WTC11 (cell line): ENCODE measurements around the gene MKNK2. TPM values are rescaled to one million over a fixed set of nuclear protein-coding genes. Genes with fewer than 3 reads are reported as not detected.

Experiments used
- ATAC-seq: fragments of 200-7000 bp; cut with Tn5 transposase; 2 replicates; pipeline ENCODE4 v1.10.0; 2021; ENCODE audit warnings: mild to moderate bottlenecking, moderate library complexity
- CTCF ChIA-PET: fragments of 300-600 bp; sonication (Branson Sonifier 250); formaldehyde crosslinking; loops from one replicate; lab custom pipeline; 2021; ENCODE audit warnings: antibody characterized with exemption; lab: Charles Lee
- POLR2A ChIA-PET: fragments of 350-600 bp; sonication (Branson Sonifier 250); formaldehyde crosslinking; loops from one replicate; lab custom pipeline; 2021; ENCODE audit warnings: antibody characterized with exemption; lab: Charles Lee
- DNase-seq: peaks from one replicate; pipeline ENCODE4 v3.0.0; 2021; ENCODE audit warnings: low spot score
- H3K27ac Mint-ChIP-seq: 2 replicates; pipeline ENCODE4 v1.8.0; 2021; ENCODE audit warnings: mixed read lengths
- H3K27me3 Mint-ChIP-seq: 2 replicates; pipeline ENCODE4 v1.8.0; 2021; ENCODE audit warnings: low read depth, mild to moderate bottlenecking, moderate library complexity, mixed read lengths
- H3K36me3 Mint-ChIP-seq: 2 replicates; pipeline ENCODE4 v1.8.0; 2021; ENCODE audit warnings: mixed read lengths
- H3K4me1 Mint-ChIP-seq: 2 replicates; pipeline ENCODE4 v1.8.0; 2022; ENCODE audit warnings: mixed read lengths
- H3K4me3 Mint-ChIP-seq: 2 replicates; pipeline ENCODE4 v1.8.0; 2021; ENCODE audit warnings: mild to moderate bottlenecking, moderate library complexity, mixed read lengths
- H3K9me3 Mint-ChIP-seq: 2 replicates; pipeline ENCODE4 v1.8.0; 2021; ENCODE audit warnings: mixed read lengths
- AFF4 ChIP-seq: sonication (generic); formaldehyde crosslinking; IDR thresholded peaks from 2 replicates; pipeline ENCODE4 v1.8.1; 2023; ENCODE audit warnings: mild to moderate bottlenecking, missing genetic modification reagents, borderline replicate concordance
- GABPB1 ChIP-seq: sonication (generic); formaldehyde crosslinking; IDR thresholded peaks from 2 replicates; pipeline ENCODE4 v1.8.1; 2023; ENCODE audit warnings: mild to moderate bottlenecking, missing genetic modification reagents
- HMGA2 ChIP-seq: fragments of 250-450 bp; sonication (Bioruptor Pico); IDR thresholded peaks from 2 replicates; pipeline ENCODE4 v1.4.0; 2021; ENCODE audit warnings: mild to moderate bottlenecking, moderate library complexity
- NFATC4 ChIP-seq: fragments of 250-450 bp; sonication (Bioruptor Pico); IDR thresholded peaks from 2 replicates; pipeline ENCODE4 v1.9.0; 2021; ENCODE audit warnings: mild to moderate bottlenecking
- NR2C2 ChIP-seq: sonication (generic); formaldehyde crosslinking; IDR thresholded peaks from 2 replicates; pipeline ENCODE4 v1.8.0; 2022; ENCODE audit warnings: mild to moderate bottlenecking, missing genetic modification reagents
- TEAD1 ChIP-seq: sonication (generic); formaldehyde crosslinking; IDR thresholded peaks from 2 replicates; pipeline ENCODE4 v1.8.0; 2022; ENCODE audit warnings: mild to moderate bottlenecking, missing genetic modification reagents
- ZBTB21 ChIP-seq: sonication (generic); formaldehyde crosslinking; IDR thresholded peaks from 2 replicates; pipeline ENCODE4 v1.8.1; 2023; ENCODE audit warnings: mild to moderate bottlenecking, missing genetic modification reagents, borderline replicate concordance
- ZNF219 ChIP-seq: sonication (generic); formaldehyde crosslinking; IDR thresholded peaks from 2 replicates; pipeline ENCODE4 v1.8.0; 2023; ENCODE audit warnings: missing genetic modification reagents, mild to moderate bottlenecking, borderline replicate concordance
- ZNF532 ChIP-seq: fragments of 250-450 bp; sonication (Bioruptor Pico); IDR thresholded peaks from 2 replicates; pipeline ENCODE4 v1.9.0; 2021; ENCODE audit warnings: mild to moderate bottlenecking, borderline replicate concordance
- ZNF671 ChIP-seq: fragments of 250-450 bp; sonication (Bioruptor Pico); IDR thresholded peaks from 2 replicates; pipeline ENCODE4 v1.8.0; 2021; ENCODE audit warnings: mild to moderate bottlenecking
- total RNA-seq: library from RNA; stranded (reverse); gene quantifications from 3 replicates; pipeline ENCODE4 v1.2.3, GENCODE V29; 2021
- TF ChIP-seq, protein P1 (sequence below): sonication (generic); formaldehyde crosslinking; conservative IDR thresholded peaks from 2 replicates; pipeline ENCODE4 v1.8.1; 2023; ENCODE audit warnings: mild to moderate bottlenecking, low read depth, missing genetic modification reagents, moderate library complexity

MKNK2 gene
- total RNA-seq, 1 experiment from 2014 or later, result 165 TPM

DNA sequence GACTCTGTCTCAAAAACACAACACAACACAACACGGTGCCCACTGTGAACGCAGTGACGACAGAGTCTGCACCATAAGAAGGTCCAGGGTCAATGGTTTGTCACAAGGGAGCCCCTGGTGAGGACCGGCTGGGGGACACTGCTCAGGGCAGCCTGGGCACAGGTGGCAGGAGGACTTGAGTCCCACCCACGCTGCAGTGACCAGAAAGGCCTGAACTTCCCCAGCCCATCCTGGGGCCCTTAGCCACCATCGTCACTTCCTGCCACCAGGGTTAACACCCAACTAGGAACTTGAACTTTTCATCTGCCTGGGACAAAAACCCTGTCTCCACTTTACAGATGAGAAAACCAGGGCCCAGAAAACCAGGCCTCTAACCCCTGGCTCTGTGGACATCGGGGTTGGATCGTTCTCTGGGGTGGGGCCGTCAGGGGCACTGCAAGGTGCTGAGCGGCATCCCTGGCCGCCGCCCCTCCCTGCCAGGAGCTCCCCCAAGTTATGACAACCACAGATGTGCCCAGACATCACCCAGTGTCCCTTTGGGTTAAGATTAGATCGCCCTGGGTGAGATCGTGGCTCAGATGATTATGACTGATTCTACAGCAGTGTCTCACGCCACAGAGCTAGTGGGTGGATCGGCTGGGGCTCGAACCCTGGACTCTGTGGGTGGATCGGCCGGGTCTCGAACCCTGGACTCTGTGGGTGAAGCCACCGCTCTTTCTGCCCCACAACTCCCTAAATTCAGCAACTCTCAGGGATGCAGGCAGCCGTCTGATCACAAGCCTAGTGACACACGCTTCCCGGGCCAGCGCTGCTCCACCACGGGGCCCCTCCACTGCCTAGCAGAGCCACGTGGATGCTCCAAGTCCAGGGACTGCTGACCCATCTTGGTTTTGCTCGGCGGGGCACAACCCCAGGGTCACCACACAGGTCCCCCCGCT is 31.1 kb upstream of the MKNK2 start:
- ATAC-seq (no peak), DNase-seq (no peak)
- Mint-ChIP-seq H3K9me3 (no peaks in the 10 kb centered on the region), H3K27ac (no peak overlapping the region), H3K27me3 (no peaks in the 10 kb centered on the region), H3K4me1 (peaks cover 4% of the 10 kb centered on the region), H3K36me3 (no peaks in the 10 kb centered on the region), H3K4me3 (no peak overlapping the region)
- TF ChIP-seq GABPB1 (CRISPR knock-in tag) (no peak), ZNF671 (no peak), ZBTB21 (CRISPR knock-in tag) (no peak), TEAD1 (CRISPR knock-in tag) (no peak), ZNF532 (no peak), AFF4 (CRISPR knock-in tag) (no peak), NFATC4 (CRISPR knock-in tag) (no peak), ZNF219 (no peak)
- TF ChIP-seq, protein P1, sequence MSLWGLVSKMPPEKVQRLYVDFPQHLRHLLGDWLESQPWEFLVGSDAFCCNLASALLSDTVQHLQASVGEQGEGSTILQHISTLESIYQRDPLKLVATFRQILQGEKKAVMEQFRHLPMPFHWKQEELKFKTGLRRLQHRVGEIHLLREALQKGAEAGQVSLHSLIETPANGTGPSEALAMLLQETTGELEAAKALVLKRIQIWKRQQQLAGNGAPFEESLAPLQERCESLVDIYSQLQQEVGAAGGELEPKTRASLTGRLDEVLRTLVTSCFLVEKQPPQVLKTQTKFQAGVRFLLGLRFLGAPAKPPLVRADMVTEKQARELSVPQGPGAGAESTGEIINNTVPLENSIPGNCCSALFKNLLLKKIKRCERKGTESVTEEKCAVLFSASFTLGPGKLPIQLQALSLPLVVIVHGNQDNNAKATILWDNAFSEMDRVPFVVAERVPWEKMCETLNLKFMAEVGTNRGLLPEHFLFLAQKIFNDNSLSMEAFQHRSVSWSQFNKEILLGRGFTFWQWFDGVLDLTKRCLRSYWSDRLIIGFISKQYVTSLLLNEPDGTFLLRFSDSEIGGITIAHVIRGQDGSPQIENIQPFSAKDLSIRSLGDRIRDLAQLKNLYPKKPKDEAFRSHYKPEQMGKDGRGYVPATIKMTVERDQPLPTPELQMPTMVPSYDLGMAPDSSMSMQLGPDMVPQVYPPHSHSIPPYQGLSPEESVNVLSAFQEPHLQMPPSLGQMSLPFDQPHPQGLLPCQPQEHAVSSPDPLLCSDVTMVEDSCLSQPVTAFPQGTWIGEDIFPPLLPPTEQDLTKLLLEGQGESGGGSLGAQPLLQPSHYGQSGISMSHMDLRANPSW (CRISPR knock-in tag), result no peak
- POLR2A ChIA-PET, result no interaction called here
- CTCF ChIA-PET, result no interaction called here

DNA sequence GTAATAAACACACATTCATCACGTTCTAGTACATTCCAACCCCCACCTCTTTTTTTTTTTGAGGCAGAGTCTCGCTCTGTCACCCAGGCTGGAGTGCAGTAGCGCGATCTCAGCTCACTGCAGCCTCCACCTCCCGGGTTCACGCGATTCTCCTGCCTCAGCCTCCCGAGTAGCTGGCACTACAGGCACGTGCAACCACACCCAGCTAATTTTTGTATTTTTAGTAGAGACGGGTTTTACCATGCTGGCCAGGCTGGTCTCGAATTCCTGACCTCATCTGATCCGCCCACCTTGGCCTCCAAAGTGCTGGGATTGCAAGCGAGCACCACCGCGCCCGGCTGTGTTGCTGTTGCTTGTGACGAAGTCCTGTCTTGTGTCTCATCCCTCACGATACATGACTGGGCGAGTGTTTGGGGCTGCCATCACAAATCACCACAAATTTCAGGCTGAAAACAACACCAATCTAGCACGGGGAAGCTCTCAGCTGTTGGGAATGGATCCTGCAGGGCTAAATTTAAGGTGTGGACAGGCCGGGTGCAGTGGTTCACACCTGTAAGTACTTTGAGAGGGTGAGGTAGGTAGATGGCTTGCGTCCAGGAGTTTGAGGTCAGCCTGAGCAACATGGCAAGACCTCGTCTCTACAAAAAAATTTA is 29.4 kb upstream of the MKNK2 start:
- no peak for DNase-seq
- no peaks in the 10 kb centered on the region for H3K27me3 Mint-ChIP-seq
- peak overlapping the region; percentile 74 for H3K27ac Mint-ChIP-seq
- peaks cover 4% of the 10 kb centered on the region for H3K4me1 Mint-ChIP-seq
- ATAC-seq, result no peak
- no peak for TF ChIP-seq HMGA2
- no peak for TF ChIP-seq NR2C2 (CRISPR knock-in tag)
- TF ChIP-seq, all 79 proteins: peak for 0
- POLR2A ChIA-PET, result no interaction called here
- Mint-ChIP-seq H3K36me3 (peaks cover 2% of the 10 kb centered on the region; the same call in 1 of the 2 replicates), H3K9me3 (no peaks in the 10 kb centered on the region), H3K4me3 (no peak overlapping the region)
- CTCF ChIA-PET, result no interaction called here
